ENCODE measurements around the gene PRKD1.
"Not testable (repeated sequence)": the region's sequence is repeated elsewhere in the genome, so short reads cannot be mapped to it uniquely, and the experiment has no call there.

PRKD1 gene

DNA sequence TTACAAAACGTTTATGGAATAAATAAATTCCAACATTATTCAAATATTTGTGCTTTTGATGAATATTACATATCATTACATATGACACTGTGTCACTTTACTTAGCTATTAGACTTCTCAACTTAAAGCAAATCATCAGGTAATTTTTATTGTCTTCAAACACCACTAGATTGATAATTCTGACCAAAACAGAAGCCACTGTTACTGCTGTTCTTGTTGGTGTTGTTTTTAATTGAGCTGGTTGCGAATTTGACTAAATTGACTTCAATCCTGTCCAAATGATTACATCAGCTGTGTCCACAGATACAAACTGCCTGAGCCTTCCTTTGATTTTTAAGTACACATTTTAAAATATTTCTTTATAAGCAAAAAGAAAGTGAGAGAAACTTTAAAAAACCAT is 29.2 kb downstream of the PRKD1 start:
- no peak for DNase-seq

DNA sequence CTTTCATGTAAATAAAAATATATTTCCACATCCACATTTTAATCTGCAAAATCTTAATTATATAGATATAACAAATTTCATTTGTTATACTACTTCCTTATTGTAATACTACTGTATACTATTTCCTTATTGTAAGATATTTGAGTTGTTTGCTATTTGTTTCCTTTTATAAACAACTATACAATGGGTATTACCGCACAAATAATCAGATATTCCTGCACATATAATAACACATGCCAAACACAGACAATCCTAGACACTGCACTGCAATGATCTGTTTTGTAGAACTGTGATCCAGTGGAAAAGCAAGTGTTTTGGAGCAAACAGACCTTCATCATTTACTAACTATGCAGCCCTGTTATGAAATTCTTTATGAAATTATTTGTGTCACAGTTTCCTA is 30.5 kb downstream of the PRKD1 start:
- DNase-seq: no peak

DNA sequence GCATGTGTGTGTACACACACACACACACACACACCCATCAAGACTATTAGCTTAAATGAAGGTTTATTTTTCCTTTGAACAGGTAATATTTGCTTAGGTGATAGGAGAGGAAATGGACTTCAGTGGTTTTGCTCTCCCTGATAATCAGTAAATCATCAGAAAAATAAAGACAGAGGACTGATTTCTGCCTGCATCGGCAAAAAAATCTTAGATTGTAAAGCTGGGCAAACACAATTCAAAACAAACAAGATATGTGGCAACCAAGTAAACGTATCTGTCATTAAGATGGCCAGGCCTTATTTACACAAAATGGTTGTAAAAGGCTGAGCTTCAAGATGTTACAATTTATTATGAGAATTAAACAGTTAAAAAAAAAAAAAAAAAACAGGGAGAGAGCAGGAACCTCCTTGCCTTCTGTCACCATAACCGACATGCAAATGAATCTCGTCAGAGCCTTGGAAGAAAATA is 31.3 kb downstream of the PRKD1 start:
- DNase-seq: no peak

DNA sequence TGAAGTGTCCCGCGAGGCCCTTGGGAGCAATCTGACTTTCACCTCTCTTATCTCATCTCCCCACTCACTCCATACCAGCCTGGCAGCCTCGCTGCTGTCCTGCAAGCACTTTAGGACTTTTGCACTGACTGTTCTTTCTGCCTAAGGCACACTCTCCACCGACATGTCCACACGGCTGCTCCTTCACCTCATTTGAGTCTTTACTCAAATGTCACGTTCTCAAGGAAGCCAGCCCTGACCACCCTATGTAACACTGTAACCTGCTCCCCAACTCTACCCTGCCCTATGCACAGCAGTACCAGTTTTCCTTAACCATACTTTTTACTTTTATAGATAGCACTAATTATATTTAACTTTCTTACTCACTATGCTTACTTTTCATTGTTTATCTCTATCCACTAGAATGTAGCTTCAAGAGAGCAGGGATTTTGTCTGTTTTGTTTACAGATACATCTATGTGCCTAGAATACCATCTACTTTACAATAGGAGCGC is 32.0 kb downstream of the PRKD1 start:
- no peak for DNase-seq

DNA sequence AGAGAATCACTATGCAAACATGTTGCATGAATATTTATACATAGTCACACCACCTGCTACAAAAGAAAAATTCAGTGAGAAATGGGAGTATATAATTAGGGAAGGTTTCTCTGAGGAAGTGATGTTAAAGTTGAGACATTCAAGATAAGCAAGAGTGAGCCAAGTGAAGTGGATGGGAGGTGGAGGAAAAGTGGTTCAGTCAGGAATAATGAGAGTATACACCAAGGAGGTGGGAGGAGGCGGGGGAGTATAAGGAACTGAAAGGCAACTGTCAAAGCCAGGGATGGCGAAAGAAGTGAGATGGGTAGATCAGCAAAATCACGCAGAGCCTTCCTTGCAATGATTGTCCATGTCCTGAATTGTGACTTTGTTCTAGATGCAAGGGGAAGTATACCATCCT is 33.7 kb downstream of the PRKD1 start:
- DNase-seq: no peak

DNA sequence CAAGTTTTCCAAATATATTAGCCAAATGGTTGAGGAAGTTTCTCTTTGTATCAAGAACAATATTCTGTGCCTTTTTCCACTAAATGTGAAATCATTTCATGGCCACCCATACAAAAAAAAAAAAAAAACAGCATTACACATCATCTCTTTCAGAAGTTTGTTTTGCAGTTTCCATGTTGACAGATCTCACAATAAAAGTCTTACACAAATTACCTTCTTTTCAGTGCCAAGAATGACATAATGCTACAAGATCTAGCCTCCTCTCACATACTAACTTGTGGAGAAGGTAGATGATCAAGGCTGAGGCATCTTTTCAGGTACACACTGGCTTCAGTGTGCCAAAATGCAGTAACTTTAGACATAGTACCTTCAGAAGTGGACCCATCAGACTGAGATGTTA is 35.3 kb downstream of the PRKD1 start:
- no peak for DNase-seq

DNA sequence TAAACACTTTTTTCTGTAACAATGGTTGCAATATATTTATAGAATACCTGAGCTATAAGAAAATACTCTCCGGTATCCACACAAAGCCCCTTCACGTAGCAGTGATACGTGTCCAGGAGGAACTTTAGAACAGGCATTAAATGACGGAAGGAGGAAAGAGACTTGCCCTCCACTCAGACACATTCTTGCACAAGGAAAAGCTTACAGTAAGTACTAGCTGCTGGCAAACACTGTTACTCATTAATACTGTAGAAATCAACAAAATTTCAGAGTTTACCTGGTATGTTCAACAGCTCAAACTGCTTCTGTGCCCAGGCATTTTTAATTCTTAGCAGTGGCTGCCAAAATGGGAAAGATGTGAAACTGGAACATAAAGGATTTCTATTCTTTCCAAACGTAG is 41.7 kb downstream of the PRKD1 start:
- DNase-seq: no peak

DNA sequence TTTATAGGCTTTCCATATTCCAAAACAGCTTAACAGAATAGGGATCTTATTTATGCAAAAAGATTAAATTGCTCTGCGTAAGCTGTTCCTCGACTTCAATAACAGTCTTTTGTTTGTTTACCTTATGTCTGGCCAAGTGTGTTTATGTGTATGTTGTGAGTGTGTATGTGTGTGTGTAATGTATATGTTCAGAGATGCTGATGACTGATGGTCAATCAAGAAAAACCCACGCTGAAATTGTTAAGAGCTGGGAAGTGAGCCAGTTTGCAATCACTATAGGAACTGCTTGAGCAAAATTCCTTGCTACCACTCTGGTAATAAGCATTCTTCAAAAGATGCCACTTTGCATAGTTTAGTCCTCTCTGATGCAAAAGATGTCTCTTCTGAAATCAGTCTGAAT is 59.6 kb downstream of the PRKD1 start:
- DNase-seq: no peak

DNA sequence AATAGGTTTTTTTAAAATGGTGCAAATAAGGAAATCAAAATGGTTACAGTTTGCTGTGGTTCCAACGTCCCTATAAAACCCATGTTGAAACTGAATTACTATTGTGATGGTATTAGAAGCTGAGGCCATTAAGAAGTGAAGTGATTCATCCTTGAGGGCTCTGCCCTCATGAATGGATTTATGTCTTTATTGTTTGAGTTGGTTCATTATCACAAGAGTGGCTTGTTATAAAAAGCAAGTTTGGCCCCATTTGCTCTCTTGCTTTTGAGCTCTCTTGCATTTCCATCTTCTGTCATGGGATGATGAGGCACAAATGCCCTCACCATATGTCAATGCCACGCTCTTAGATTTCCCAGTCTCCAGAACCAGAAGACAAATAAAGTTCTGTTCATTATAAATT is 62.3 kb downstream of the PRKD1 start:
- DNase-seq: no peak

DNA sequence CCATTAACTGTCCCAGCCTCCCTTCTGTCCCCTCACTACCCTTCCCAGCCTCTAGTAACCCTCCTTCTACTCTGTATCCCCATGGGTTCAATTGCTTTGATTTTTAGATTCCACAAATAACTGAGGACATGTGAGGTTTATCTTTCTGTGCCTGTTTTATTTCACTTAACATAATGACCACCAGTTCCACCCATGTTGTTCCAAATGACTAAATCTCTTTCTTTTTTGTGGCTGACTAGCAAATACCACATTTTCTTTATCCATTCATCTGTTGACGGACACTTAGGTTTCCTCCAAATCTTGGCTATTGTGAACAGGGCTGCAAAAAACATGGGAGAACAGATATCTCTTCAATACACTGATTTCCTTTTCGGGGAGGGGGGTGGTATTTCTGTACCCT is 65.7 kb downstream of the PRKD1 start:
- DNase-seq: no peak

DNA sequence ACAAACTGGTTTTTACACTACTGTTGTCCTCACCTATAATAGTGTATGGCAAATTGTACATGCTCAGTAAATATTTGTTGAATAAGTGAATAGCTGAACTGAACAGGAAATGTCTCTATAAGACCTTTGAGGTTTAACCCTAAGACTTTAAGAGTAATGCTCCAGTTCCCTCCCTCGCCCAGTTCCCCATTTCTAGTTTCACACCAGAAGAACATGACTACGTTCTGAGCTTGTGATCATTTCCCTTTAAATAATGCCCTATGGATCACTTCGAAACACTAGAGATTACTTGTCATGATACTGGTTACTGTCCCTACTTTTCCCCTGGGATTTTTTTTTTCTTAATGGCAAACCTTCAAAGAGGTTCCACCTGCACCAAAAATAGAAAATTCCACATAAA is 69.3 kb downstream of the PRKD1 start:
- DNase-seq: no peak

DNA sequence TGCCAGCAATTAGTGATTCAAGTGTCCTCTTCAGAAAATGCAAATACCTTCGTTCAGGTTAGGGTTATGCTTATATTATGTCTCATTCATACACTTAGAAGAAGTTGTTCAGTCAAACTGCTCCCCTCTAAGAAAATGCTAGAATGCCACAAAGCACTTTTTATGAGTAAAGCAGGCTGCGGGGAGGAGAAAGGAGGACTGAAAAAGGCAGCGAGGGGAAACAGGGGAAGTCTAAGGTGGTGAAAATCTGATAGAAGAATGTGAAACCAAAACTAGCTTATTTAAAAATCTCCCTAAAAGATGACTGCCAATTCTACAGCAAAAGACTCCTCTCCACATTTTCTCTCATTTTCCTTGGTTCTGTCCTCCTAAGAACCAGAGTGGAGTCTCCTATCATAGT is 70.1 kb downstream of the PRKD1 start:
- DNase-seq: no peak

DNA sequence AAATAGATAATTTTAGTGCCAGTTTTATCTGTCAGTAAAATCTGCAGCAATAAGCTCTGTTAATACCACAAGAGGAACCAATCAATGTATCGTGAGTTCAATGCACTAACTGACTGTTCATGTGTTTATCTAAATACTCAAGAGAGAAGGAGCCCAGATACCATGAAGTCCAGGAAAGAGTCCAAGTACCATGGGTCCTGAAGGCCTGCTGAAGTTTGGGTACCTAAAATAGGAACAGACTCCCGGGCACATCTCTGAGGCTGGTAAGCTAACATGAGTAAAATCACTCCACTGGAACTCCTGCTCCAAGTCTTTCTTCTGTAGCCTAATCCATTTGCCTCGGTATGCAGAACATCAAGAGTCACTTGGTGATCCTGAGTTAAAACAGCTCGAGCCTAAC is 71.1 kb downstream of the PRKD1 start:
- no peak for DNase-seq

DNA sequence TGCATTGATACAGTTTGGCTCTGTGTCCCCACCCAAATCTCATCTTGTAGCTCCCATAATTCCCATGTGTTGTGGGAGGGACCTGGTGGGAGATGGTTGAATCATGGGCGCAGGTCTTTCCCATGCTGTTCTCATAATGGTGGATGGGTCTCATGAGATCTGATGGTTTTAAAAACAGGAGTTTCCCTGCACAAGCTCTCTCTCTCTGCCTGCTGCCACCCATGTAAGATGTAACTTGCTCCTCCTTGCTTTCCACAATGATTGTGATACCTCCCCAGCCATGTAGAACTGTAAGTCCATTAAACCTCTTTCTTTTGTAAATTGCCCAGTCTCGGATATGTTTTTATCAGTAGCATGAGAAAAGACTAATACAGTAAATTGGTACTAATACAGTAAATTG is 74.0 kb downstream of the PRKD1 start:
- DNase-seq: not testable (repeated sequence)

DNA sequence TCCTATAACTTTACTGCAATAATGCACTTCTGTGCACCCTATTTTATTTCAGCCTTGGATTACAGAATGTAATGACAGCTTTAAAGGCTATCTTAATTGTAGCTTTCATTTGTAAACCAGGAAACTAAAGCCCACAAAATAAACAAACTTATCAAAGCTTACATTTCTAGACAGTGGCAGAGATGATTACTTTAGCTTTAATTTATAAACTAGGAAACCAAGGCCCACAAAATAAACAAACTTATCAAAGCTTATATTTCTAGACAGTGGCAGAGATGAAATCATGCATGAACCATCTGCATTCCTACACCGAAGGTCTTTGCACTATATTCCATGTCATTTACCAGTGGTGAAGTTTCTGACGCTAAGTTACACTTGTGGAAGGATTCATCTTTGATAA is 74.4 kb downstream of the PRKD1 start:
- DNase-seq: no peak

DNA sequence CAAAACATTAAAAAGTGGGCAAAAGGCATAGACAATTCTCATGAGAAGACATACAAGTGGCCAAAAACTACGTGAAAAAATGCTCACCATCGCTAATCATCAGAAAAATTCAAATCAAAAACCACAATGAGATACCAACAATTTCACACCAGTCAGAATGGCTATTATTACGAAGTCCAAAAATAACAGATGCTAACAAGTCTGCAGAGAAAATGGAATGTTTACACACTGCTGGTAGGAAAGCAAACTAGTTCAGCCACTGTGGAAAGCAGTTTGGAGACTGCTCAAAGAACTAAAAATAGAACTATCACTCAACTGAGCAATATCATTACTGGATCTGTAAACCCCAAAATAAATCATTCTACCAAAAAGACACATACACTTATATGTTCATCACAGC is 76.2 kb downstream of the PRKD1 start:
- DNase-seq: no peak

DNA sequence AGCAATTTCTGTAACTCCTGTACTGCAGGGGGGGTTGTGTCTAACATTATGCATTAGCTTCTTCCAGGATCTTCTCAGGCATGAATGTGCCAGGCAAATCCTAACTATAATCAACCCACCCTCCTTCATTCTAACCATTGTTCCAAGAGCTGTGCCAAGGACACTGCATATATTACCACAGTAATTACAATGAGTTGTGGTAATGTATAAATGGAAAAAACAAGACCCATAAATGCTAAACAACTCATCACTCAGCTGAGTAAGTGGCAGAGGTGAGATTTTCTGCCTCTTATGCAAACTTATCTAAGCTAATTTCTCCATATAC is 80.6 kb downstream of the PRKD1 start:
- no peak for DNase-seq

DNA sequence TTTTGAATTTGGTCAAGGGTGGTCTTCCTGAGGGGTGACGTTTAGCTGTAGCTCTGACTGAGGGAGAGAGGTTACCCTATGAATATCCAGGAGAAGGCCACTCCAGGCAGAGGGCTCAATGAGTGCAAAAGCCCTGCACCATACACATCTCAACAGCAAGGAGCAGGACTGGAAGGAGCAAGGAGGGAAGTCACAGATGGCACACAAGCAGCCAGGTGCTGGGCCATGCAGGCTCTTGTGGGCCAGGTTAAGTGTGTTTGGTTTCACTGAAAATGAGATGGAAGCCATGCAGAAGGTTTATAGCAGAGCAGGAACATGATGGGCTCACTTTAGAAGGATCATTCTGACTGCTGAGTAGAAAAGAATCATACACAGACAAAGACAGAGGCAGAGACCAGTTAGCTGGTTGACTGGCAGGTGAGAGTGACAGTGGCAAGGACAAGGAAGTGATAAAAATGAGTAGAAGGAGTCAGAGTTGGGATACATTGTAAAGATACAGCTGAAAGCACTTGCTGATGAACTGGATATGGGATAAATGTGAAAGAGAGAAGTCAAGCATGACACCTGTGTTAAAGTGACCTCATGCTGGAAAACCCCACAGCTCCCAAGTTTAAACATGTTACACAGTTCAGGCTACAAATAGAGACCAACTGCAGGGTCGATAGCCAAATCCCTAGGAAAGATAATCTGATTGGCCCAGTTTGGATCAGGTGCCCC is 81.2 kb downstream of the PRKD1 start:
- DNase-seq: no peak

DNA sequence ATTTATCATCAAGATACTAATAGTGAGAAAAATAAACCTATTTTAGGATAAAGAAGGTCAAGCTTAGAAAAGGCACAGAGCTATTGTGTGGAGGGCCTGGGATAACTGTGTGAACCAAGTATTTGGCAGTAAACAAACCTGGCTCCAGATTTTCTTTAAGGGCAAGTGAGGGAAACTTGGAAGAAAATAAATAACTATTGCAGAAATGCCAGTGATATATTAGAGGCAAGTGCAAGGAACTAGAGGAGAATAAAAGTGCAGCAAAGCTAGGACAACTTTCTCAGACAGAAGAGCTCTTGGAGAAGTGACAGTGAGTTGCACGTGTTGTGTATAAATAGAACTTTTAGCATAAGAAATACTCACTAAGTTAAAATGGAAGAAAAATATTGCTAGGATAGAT is 83.7 kb downstream of the PRKD1 start:
- no peak for DNase-seq

DNA sequence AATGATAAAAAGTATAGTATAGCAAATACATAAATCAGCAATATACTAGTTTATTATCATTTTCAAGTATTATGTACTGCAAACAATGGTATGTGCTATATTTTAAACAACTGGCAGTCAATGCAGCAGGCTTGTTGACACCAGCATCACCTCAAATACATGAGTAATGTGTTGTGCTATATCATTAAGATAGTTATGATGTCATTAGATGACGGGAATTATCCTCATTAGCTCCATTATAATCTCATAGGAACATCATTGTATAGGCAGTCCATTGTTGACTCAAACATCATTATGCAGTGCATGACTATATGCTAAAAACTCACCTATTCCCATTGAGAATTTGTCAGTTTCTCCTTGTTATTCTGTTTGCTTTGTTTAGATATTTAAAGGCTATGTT is 85.4 kb downstream of the PRKD1 start:
- no peak for DNase-seq

DNA sequence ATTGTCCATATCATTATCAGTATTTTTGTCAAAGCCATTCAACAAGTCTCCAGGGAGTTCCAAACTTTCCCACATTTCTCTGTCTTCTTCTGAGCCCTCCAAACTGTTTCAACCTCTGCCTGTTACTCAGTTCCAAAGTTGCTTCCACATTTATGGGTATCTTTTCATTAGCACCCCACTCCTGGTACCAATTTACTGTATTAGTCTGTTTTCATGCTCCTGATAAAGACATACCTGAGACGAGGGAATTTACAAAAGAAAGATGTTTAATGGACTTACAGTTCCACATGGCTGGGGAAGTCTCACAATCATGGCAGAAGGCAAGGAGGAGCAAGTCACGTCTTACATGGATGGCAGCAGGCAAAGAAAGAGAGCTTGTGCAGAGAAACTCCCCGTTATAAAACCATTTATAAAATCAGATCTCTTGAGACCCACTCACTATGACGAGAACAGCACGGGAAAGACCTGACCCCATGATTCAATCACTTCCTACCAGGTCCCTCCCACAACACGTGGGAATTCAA is 87.2 kb downstream of the PRKD1 start:
- not testable (repeated sequence) for DNase-seq

DNA sequence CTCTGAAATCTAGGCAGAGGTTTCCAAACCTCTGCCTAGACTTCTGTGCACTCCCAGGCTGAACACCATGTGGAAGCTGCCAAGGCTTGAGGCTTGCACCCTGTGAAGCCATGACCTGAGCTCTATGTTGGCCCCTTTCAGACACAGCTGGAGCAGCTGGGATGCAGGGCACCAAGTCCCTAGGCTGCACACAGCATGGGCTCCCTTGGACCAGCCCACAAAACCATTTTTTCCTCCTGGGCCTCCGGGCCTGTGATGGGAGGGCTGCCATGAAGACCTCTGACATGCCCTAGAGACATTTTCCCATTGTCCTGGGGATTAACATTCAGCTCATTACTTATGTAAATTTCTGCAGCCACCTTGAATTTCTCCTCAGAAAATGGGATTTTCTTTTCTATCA is 88.0 kb downstream of the PRKD1 start:
- not testable (repeated sequence) for DNase-seq

DNA sequence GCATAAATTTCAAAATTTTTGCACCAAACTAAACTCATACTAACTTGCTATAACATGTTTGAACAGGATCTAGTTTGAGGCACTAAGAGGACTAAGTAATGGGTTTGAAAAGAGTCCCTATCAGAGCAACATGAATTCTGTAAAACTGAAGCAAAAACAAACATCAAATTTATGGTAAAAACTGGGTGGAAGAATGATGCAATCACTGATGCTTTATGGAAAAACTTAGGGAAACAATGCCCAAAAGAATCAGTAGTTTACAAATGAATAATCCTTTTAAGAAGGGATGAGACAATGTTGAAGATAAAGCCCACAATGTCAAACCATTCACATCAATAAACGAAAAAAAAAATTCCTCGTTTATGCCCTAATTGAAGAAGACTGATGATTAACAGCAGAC is 88.9 kb downstream of the PRKD1 start:
- no peak for DNase-seq

DNA sequence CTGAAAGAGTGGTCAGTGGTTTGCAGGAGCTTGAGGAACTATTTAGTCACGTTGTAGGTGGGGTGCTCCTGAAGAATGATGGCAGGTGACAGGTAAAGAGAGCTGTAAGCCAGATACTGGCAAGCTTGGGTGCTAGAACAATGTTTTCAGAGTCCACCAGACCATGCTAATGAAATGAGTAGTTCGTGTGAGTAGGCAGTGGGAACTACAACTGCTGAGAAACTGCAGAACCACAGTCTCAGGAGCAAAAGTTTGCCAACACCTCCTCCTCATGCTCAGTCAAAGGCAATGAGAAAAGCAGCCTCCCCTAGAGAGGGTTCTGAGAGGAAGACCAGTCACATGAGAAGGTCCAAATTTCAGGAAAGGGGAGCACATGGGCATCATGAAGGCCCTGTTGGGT is 91.3 kb downstream of the PRKD1 start:
- no peak for DNase-seq

DNA sequence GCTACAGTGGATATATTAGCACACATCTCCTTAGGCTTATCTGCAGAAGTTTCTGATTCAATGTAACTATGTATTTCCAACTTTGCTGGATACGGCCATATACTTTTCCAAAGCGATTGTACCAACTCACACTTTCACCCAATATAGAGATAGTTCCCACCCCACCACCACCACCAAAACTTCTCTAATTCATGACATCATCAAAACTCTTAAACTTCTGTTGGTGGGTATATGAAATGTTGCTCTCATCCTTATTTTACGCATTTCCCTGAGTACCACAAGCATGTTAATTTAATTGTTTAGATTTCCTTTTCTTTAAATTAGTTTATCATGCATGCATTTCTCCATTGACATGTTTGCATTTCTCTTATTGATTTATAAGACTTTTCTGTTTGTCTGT is 95.6 kb downstream of the PRKD1 start:
- no peak for DNase-seq

Data from stimulated activated CD4-positive, alpha-beta T cell treated with anti-CD3 and anti-CD28 coated beads, Interleukin-15, amount 100 ng/mL, for 24 hours (primary cell).